CD4-positive, alpha-beta T cell treated with Interleukin-10 for 1 hour (primary cell): Measurements from ENCODE around the gene DCAF7.

Experiments
- DNase-seq: peaks from one replicate; pipeline ENCODE4 v3.0.0-alpha.2; 2020

The DCAF7 gene

GRCh38 chr17:63595132-63595531 is 44.9 kb downstream of the DCAF7 start:
- DNase-seq, result no peak

DNA sequence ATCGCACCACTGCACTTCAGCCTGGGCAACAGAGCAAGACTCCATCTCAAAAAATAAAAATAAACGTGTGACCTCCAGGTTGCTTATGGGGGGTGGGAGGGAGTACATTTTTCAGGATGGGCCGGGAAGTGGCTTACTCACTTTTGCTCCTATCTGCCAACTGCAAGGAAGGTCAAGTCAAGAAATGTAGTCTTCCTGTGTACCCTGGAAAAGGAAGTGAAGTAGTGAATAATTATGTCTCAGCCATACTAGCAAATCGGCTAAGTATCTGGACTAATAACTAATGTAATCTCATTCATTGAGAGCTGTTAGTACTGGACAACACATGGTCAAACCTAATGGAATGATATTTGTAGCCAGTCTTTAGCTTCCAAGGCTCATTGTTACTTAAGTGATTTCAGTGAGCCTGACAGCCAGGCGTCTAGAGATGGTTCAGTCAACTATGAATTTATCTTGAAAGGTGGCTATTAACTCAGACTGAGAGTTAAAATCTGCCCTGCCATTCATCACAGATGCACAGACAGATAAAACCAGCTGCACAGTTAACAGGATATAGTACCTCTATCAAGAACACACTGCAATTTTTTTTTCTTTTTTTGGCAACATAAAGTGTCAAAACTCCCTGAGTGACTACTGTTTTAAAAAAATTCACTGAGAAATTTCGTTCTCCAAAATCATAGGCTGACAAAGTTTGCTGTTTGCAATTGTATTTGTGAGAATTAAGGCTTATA is 46.7 kb downstream of the DCAF7 start:
- peak; percentile 39 for DNase-seq

GRCh38 chr17:63598281-63598680 is 48.0 kb downstream of the DCAF7 start:
- peak; percentile 40 for DNase-seq

DNA sequence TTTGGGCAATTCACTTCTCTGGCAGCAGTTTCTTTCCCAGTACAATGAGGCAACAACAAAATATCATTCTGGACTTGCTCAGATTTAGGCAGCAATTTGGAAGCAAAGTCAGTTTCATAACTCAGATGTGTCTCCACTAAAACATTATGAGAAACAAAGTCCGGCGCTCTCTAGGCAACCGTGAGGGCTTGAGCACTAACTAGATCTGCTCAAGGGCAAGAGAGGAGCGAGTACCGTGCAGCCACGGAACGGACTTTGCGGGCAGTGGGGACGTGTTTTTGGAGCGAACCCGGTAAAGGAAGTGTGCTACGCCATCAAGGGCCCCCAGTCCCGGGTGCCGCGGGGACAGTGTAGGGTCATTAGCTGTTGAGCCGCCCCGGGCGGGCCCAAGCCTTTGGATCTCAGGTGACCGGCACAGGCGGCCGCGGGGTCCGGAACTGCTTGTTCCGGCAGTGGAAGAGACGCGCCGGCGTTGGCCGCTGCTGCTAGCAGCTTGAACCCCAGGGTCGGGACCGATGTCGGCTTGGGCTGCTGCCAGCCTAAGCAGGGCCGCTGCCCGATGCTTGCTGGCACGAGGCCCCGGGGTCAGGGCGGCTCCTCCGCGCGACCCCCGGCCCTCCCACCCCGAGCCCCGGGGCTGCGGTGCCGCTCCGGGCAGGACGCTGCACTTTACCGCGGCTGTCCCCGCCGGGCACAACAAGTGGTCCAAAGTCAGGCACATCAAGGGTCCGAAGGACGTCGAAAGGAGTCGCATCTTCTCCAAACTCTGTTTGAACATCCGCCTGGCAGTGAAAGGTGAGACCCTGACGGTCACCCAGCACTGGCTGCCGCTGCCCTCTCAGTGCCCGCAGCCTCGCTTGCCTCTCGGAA is 50.5 kb downstream of the DCAF7 start, which contains the start of gene TACO1:
Gene TACO1 (plus strand): TSS at position 327 of the 870 bp plus-strand sequence. CDS start 189 bp downstream, at position 516.
- peak; percentile 80 for DNase-seq

DNA sequence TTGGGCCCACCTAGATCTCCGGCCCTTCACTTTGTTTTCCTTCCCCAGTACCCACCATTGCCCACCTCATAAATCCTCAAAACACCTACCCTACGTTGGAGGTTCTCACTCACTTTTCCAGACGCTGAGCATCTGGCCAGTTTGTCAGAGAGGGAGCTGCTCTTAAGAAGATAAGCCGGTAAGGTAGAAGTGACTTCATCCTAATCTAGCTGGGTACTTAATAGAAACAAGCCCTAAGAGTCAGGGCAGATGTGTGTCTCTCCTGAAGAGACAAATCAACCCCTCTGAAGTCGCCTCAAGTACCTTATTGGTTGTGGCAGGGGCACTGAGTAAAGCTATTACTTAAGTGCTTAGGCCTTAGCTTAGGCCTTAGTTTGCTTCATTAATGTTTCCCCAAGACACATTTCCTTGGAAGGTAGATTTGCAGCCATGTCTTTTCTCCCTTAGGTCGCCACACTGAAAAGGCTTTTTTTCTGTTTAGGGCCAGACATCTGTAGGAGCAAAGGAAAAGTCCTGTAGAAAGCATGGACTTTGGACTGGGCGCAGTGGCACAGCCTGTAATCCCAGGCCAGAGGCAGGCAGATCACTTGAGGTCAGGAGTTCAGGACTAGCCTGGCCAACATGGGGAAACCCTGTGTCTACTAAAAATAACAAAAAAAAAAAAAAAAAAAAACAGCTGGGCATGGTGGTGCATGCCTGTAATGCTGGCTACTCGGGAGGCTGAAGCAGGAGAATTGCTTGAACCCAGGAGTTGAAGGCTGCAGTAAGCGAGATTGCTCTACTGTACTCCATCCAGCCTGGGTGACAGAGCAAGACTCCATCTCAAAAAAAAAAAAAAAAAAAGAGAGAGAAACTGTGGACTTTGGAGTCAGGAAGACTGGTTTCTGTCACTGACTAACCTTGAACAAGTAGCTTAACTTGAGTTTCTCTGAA is 51.4 kb downstream of the DCAF7 start:
- DNase-seq, result no peak

DNA sequence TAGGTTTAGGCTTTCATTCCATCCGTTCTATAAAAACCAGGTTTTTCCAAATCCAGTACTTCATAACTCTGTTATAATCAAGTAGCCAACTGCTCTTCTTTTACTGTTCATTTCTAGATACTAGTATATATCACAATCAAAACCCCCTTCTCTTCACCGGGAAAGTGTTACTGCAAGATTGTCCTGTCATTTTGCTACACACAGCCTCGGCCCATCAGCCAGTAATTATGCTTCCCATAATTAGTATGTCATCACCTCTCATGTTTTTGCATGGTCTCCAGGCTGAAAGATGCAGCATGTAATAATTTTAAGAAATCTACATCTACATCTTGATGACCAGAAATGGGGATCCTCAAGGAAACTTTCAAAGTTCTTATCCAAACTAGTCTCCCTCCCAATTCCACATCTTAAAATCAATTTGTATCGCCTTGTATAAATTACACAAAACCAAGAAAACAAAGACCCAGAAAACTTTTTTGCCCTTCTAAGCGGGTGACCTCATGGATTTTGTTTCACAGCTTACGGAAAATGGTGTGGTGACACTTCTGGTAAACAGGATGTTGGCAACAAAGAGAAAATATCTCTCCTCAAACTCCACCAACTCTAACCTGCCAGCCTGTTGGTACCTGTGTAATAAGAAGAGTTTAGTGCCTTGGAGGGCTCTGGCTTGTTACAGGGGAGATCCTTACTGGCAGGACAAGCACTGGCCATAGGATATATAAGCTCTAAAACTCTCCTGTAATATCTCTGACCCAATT is 59.7 kb downstream of the DCAF7 start:
- peak; percentile 73 for DNase-seq

DNA sequence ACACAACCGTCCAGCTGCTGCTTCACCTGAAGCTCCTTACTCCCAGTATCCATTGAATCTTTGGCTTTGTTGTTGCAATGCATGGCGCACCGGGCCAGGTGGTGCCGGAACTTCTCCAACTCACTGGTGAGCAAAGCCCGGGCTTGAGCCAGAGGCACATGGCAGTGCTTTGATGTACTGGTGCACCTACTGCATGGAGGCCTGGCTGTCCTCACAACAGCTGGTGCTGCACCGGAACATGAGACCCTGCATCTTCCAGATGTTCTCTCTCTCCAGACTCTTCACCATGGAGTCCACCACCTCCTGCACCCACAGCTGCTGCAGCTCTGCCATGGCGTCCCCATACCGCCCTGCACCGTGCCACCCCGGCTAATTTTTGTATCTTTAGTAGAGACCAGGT is 60.6 kb downstream of the DCAF7 start:
- no peak for DNase-seq

DNA sequence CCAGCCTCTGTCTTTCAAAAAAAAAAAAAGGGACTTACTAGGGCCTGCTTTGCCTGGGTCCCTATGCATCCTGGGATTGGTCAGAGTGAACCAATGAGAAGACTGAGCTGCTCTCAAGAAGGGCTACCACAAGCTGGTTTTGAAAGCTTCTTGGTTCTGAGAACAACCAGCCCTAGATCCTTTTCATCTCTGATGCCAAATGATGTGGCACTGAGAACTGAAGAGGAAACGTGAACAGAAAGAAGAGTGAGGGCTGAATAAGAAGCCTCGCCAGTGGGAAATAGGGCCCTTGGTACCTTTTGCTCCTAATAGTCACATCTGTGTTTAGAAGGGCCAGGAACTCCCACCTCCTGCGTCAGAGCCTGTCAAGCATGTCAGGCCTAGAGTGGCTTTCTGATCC is 61.1 kb downstream of the DCAF7 start:
- DNase-seq, result peak; percentile 57

DNA sequence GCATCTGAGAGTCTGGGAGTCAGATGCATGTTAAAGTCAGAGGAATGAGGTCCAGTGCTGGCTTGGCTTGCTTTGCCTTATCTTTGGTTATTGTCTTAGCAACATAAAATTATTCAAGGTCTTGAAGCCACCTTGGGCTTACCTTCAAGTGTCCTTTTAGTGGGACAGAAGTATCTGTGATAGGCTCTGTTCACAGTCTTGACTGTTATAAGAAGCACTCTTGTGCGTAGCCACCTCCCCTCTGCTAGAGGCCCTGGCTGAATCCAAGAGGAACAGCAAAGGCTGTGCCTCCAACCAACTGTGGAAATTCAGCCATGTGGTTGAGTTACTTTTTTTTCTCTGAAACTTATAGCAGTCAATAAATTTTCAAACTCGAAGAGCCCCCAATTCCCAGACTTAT is 63.4 kb downstream of the DCAF7 start:
- DNase-seq, result no peak

GRCh38 chr17:63621229-63621683 is 71.0 kb downstream of the DCAF7 start:
- DNase-seq, result no peak

GRCh38 chr17:63621684-63622573 is 71.7 kb downstream of the DCAF7 start, which contains the start of gene MAP3K3:
MAP3K3 (plus strand) TSS chr17:63622417; CDS start chr17:63622760, 343 bp downstream.
- peak; percentile 99 for DNase-seq

- peak; percentile 53 for DNase-seq
Observed at GRCh38 chr17:63622574-63623390, 72.5 kb downstream of the DCAF7 start.

DNA sequence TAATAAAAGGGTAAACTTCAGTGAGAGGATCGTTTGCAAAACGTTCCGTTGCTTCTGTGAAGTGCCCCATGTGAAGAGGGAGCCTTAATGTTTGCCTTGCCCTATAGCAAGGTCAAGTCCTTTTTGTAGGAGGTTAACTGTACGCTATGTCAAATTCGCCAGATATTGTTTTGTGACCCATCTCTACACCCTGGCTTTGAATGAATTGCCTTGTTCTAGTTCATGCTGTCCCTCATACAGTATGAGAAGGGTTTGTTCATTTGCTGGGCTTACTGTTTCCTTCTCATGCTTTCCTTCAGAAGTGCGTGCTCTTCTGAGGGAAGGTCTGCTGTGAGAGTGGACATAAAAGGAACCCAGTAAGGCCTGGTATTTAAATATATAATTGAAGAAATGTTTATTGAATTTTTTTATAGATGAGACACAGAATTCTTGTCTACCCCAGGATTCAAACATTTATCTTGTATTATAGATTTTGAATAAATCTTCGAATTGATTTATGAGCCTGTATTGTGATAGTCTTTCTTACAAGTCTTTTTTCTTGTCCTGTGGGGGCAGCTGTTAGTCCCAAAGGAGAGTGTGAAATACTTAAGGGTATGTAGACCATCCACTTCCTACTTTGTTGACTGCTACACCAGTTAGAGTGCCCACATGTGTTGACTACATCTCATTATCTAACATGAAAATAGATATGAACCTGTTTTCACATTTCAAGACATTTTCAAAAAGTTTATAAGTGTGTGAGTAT is 73.7 kb downstream of the DCAF7 start:
- DNase-seq, result no peak

DNA sequence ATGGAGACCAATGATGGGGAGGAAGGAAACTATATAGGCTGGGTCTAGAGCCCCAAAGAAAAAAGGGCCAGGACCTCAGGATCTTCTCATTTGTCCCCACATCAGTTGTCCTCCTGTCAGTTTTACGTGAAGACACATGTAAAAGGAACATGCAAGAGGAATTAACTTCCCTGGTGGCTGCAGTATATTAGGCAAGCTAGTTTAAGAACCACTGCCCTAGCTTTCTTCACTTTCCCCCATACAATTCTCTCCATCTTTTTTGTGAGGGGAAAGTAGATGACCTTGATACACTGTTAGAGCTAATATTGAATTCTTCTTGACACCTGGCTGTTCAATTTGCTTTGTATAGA is 74.2 kb downstream of the DCAF7 start:
- no peak for DNase-seq

- no peak for DNase-seq
Observed at GRCh38 chr17:63626551-63627180, 76.4 kb downstream of the DCAF7 start.

GRCh38 chr17:63629627-63630026 is 79.3 kb downstream of the DCAF7 start:
- DNase-seq, result no peak

DNA sequence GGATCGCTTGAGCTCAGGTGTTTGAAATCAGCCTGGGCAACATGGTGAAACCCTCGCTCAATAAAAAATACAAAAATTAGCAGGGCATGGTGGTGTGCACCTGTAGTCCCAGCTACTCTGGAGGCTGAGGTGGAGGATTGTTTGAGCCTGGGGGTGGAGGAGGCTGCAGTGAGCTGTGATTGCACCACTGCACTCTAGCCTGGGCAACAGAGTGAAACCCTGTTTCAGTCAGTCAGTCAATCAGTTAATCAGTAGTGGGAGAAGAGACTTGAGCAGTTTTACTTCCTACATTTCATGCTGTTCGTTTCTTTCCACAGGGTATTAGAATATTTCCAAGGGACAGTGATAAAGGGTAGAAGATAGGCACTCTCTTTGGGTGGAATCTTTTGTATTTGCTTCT is 80.8 kb downstream of the DCAF7 start:
- no peak for DNase-seq

- no peak for DNase-seq
Observed at GRCh38 chr17:63631626-63632025, 81.3 kb downstream of the DCAF7 start.

GRCh38 chr17:63633742-63634141 is 83.5 kb downstream of the DCAF7 start:
- no peak for DNase-seq
